ENCODE results near the gene NACC2. TPM values are rescaled to one million over a fixed set of nuclear protein-coding genes. Genes with fewer than 3 reads are reported as not detected.

The NACC2 gene
- total and polyA plus RNA-seq, 2 of the 8 experiments (the other 6 are each of a cell fraction or from before 2014, with no cell fraction given): 8.3 to 14.0 TPM

DNA sequence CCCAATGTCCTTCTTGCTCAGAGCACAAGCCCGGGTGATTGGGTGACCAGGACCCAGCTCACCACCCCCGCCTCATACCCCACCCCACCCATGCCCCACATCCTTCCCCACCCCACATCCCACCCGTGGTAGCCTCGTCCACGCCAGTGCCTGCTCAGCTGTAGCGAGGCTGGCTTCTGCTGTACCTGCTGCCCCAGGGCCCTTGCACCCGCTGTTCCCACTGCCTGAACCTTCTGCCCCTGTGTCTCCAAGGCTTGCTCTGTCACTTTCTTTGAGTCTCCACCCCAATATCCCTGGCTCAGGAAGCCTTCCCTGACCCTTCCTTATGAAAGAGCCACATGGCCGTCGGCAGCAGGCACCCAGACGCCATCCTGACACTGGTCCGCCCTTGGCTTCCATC, 3.1 kb upstream of the NACC2 start:
- no peaks in the 10 kb centered on the region for H3K79me1 ChIP-seq (ENCODE audit: low read depth, low read length)
- DNase-seq (ENCODE audit: low read depth in 1 of 2, low spot score in 2 of 2) (no peak), FAIRE-seq (no peak)
- peak overlapping the region; percentile 54 for H4K91ac ChIP-seq (replicated peaks; ENCODE audit: insufficient read length, low read length)
- no peaks in the 10 kb centered on the region for H3K36me3 ChIP-seq (ENCODE audit: control insufficient read depth in 2 of 4, insufficient read depth in 4 of 4, low read length in 3 of 4)
- H2BK12ac ChIP-seq (ENCODE audit: low read depth, low read length): peak overlapping the region; percentile 68; the same call in 1 of the 2 replicates
- H3K9me3 ChIP-seq (ENCODE audit: insufficient read depth in 2 of 2, low read depth in 1 of 2, low read length in 1 of 2): no peaks in the 10 kb centered on the region
- no peak overlapping the region for H3K18ac ChIP-seq (ENCODE audit: extremely low read depth, low read length)
- no peak overlapping the region for H2AFZ ChIP-seq (ENCODE audit: low read length)
- H2BK15ac ChIP-seq (ENCODE audit: low read length): peak overlapping the region; percentile 81
- no peak overlapping the region for H4K5ac ChIP-seq (ENCODE audit: insufficient read length, low read depth, low read length)
- no peak overlapping the region for H3K23ac ChIP-seq (ENCODE audit: insufficient read length)
- H3K14ac ChIP-seq (ENCODE audit: insufficient read length): no peak overlapping the region
- H3K4ac ChIP-seq (replicated peaks; ENCODE audit: insufficient read length, low read depth, low read length): no peak overlapping the region
- no peak overlapping the region for H3K56ac ChIP-seq (replicated peaks; ENCODE audit: insufficient read length, low read depth, low read length)
- H2BK20ac ChIP-seq (ENCODE audit: low read length): peak overlapping the region; percentile 18; the same call in 1 of the 2 replicates
- POLR2A ChIA-PET (ENCODE audit: partially characterized antibody): interaction anchor here (1.2 kb wide), 1 partner anchor 48 kb away, joined by 3 read pairs; no protein-coding TSS in a partner anchor
- H3K27me3 ChIP-seq (replicated peaks in 1 of 4; ENCODE audit: control insufficient read depth in 3 of 4, extremely low read depth in 1 of 4, insufficient read depth in 3 of 4, low read length in 3 of 4): peaks cover 2 to 22% (median 20%) of the 10 kb centered on the region in 4 experiments
- H3K4me2 ChIP-seq (ENCODE audit: insufficient read depth in 1 of 2, low read depth in 2 of 2, low read length in 2 of 2): no peak overlapping the region
- no peak overlapping the region for H2BK5ac ChIP-seq (ENCODE audit: low read depth, low read length)
- peaks cover 8% of the 10 kb centered on the region; the same call in 1 of the 2 replicates for H3K23me2 ChIP-seq (ENCODE audit: low read depth, low read length)
- H2BK120ac ChIP-seq (replicated peaks; ENCODE audit: low read depth, low read length): no peak overlapping the region
- CTCF ChIA-PET (ENCODE audit: partially characterized antibody): interaction anchor here (0.8 to 4.0 kb wide), 3 partner anchors 8 to 131 kb away, joined by 3 to 16 read pairs (median 7); no protein-coding TSS in a partner anchor
- H3K4me1 ChIP-seq (replicated peaks in 1 of 4; ENCODE audit: control insufficient read depth in 3 of 4, insufficient read depth in 4 of 4, low read length in 3 of 4): peaks cover 3 to 23% (median 15%) of the 10 kb centered on the region in 4 experiments
- H3K4me3 ChIP-seq (ENCODE audit: extremely low read depth in 1 of 4, insufficient read depth in 2 of 4, low read depth in 3 of 4, low read length in 4 of 4): no peak overlapping the region
- no peaks in the 10 kb centered on the region for H3K79me2 ChIP-seq (ENCODE audit: control insufficient read depth in 1 of 2, insufficient read depth in 2 of 2, low read length in 2 of 2)
- 75% methylated on average over 9 of the region's 11 CpGs; no CpG with 5 or more reads in 1 of the 2 experiments for WGBS, 2 experiments (ENCODE audit: extremely low coverage in 1 of 2, insufficient coverage in 1 of 2, insufficient read length in 1 of 2, insufficient replicate concordance in 2 of 2, low coverage in 1 of 2, low lambda C conversion rate in 2 of 2, missing lambda C conversion rate in 1 of 2)
- no peak overlapping the region for H3K9ac ChIP-seq (replicated peaks in 1 of 4; ENCODE audit: extremely low read depth in 1 of 4, low read depth in 3 of 4, low read length in 3 of 4)
- peak overlapping the region; percentile 89; the same call in 1 of the 2 replicates for H2AK5ac ChIP-seq (ENCODE audit: low read depth, low read length)
- H4K20me1 ChIP-seq (replicated peaks in 1 of 2; ENCODE audit: control insufficient read depth in 1 of 2, insufficient read depth in 2 of 2, low read length in 2 of 2): peaks cover 0 to 2% of the 10 kb centered on the region in 2 experiments
- H3K27ac ChIP-seq (ENCODE audit: low read depth, low read length): no peak overlapping the region
- no peak overlapping the region for H4K8ac ChIP-seq (ENCODE audit: extremely low read depth, insufficient read depth, low read length)
- TF ChIP-seq JUND (IDR thresholded peaks at IDR 0.05; ENCODE audit: low read length): no peak
- TF ChIP-seq CBX8 (IDR thresholded peaks at IDR 0.05; ENCODE audit: borderline replicate concordance, low read depth, low read length): no peak
- no peak for TF ChIP-seq NRF1 (IDR thresholded peaks at IDR 0.05; ENCODE audit: low read depth, low read length)
- TF ChIP-seq EGR1 (IDR thresholded peaks at IDR 0.05; ENCODE audit: borderline replicate concordance, low read depth, low read length): no peak
- TF ChIP-seq CHD2 (IDR thresholded peaks at IDR 0.05; ENCODE audit: low read length): no peak
- no peak for TF ChIP-seq SRF (IDR thresholded peaks at IDR 0.05; ENCODE audit: low read depth, low read length)
- no peak for TF ChIP-seq HDAC2 (IDR thresholded peaks at IDR 0.05; ENCODE audit: borderline replicate concordance in 1 of 2, low read depth in 2 of 2, low read length in 2 of 2)
- TF ChIP-seq CTBP2 (IDR thresholded peaks at IDR 0.05; ENCODE audit: borderline replicate concordance, insufficient read depth, insufficient read length, low read length): no peak
- TF ChIP-seq GABPA (IDR thresholded peaks at IDR 0.05; ENCODE audit: borderline replicate concordance, insufficient read depth, low read length): no peak
- no peak for TF ChIP-seq SIX5 (IDR thresholded peaks at IDR 0.05; ENCODE audit: low read depth, low read length)
- TF ChIP-seq, protein P1, sequence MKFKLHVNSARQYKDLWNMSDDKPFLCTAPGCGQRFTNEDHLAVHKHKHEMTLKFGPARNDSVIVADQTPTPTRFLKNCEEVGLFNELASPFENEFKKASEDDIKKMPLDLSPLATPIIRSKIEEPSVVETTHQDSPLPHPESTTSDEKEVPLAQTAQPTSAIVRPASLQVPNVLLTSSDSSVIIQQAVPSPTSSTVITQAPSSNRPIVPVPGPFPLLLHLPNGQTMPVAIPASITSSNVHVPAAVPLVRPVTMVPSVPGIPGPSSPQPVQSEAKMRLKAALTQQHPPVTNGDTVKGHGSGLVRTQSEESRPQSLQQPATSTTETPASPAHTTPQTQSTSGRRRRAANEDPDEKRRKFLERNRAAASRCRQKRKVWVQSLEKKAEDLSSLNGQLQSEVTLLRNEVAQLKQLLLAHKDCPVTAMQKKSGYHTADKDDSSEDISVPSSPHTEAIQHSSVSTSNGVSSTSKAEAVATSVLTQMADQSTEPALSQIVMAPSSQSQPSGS (IDR thresholded peaks at IDR 0.05; ENCODE audit: low read length): no peak
- TF ChIP-seq PHF8 (conservative IDR thresholded peaks at IDR 0.05; ENCODE audit: low read depth, low read length): no peak
